ENCODE results near the gene BMAL2.

The BMAL2 gene, protein sequence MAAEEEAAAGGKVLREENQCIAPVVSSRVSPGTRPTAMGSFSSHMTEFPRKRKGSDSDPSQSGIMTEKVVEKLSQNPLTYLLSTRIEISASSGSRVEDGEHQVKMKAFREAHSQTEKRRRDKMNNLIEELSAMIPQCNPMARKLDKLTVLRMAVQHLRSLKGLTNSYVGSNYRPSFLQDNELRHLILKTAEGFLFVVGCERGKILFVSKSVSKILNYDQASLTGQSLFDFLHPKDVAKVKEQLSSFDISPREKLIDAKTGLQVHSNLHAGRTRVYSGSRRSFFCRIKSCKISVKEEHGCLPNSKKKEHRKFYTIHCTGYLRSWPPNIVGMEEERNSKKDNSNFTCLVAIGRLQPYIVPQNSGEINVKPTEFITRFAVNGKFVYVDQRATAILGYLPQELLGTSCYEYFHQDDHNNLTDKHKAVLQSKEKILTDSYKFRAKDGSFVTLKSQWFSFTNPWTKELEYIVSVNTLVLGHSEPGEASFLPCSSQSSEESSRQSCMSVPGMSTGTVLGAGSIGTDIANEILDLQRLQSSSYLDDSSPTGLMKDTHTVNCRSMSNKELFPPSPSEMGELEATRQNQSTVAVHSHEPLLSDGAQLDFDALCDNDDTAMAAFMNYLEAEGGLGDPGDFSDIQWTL

GRCh38 chr12:27332714-27333402 lies at the start of gene BMAL2:
Gene BMAL2 (plus strand): TSS chr12:27332836. CDS start chr12:27333073, 237 bp downstream.
- DNase-seq: peak; percentile 14

GRCh38 chr12:27284021-27284420 lies 48.6 kb upstream of the BMAL2 start:
- no peak for DNase-seq

DNA sequence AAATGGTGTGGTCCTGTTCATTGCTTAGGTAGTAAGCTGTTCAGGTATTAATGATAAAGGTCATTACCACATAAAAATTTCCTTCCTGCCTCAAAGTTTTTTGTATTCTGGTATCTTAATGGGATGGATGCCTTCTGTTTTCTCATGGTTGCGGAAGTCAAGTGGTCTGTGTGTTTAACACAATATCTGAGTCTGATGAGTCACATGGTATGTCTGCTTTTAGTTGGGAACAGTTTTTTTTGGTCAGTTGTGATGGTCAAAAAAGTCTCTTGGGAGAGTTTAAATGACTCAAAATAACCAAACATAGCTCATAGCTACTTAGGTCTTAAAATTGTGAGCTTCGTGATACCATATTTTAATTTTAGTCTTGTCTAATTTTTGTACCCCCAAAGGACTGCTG lies 47.9 kb upstream of the BMAL2 start:
- no peak for DNase-seq

- no peak for DNase-seq
Observed at GRCh38 chr12:27285403-27285802, 47.2 kb upstream of the BMAL2 start.

DNA sequence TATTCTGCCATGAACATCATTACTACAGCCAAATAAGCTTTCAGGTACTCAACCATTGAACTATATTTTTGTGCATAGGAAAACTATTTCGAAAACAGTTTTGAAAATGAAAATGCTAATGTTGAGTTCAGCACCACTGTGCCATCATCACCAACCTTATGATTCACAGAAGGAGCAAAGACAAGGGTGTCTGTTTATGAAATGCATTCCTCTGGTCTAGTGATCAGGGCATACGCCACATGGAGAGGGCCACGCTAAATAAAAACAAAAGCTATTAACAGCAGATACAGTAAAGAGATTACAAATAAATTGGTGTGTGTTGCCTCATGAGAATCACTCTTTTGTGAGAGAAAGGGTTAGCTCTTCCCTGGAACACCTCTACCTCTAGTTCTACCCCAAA lies 43.2 kb upstream of the BMAL2 start:
- DNase-seq: no peak

GRCh38 chr12:27290501-27291168 lies 42.0 kb upstream of the BMAL2 start:
- DNase-seq: no peak

- no peak for DNase-seq
Observed at GRCh38 chr12:27291862-27292261, 40.8 kb upstream of the BMAL2 start.

DNA sequence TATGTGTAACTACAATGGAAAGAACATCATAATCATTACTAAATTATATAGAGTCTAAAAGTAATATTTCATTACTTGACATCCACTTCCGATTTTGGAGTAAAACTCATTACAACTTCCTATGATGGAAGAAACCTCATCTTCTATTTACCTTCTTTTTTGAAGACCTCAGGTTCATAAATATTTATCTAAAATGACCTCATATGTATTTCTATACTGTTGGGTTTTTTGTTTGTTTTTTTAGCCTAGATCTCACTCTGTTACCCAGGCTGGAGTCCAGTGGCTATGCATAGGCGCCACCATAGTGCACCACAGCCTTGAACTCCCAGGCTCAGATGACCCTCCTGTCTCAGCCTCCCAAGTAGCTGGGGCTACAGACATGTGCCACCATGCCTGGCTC lies 39.9 kb upstream of the BMAL2 start:
- no peak for DNase-seq

GRCh38 chr12:27293463-27293862 lies 39.2 kb upstream of the BMAL2 start:
- no peak for DNase-seq

GRCh38 chr12:27296674-27297073 lies 36.0 kb upstream of the BMAL2 start:
- no peak for DNase-seq

DNA sequence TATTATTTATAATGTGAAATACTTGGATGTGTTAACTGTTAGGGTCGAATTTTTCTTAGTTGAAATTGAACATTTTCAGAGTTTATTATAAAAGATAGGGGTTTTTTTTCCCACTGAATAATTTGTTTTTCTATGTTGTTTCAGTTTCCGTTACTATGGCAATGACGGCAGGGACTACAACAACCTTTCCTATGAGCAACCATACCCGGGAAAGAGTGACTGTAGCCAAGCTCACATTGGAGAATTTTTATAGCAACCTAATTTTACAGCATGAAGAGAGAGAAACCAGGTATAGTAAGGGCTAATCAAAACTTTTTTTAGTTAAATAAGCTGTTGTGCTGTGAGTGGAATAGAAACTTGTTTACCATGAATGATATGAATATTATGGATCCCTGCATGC lies 35.1 kb upstream of the BMAL2 start:
- no peak for DNase-seq

DNA sequence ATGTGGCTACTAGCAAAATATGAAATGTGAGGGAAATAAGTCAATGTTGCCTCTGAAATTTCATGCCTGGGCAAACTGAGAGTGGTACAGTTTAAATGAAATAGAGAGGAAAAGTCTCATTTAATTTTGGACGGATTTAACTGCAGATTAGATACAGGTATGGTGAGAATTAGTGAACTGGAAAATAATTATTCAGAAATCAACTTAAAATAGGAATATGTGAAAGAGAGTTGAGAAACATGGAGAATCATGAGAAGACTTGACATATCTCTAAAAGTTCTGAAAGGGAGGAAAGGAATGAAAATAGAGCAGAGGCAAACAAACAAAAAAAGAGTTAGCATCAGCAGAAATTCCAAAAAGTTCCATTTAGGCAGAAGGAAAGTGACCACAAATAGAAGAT lies 33.5 kb upstream of the BMAL2 start:
- DNase-seq: no peak

GRCh38 chr12:27300226-27300625 lies 32.4 kb upstream of the BMAL2 start:
- no peak for DNase-seq

- DNase-seq: no peak
Observed at GRCh38 chr12:27303139-27304111, 29.2 kb upstream of the BMAL2 start.

DNA sequence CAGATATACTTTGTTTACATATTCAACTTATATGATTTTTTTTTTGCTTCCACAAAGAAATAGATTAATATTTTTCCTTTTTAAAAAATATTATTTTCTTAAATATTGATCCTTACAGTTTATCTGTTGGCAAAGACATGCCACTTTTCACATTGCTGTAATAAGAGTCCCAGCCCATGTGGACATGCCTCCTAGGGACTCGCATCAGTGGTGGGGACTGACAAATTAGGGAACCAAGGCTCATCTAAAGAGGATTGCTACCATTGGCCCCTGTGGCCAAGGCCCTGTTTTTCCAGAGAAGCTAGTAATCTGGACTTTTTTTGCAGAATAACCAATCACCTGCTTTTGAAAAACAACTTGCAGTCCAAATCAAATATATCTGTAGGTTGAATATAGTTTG lies 27.8 kb upstream of the BMAL2 start:
- no peak for DNase-seq

DNA sequence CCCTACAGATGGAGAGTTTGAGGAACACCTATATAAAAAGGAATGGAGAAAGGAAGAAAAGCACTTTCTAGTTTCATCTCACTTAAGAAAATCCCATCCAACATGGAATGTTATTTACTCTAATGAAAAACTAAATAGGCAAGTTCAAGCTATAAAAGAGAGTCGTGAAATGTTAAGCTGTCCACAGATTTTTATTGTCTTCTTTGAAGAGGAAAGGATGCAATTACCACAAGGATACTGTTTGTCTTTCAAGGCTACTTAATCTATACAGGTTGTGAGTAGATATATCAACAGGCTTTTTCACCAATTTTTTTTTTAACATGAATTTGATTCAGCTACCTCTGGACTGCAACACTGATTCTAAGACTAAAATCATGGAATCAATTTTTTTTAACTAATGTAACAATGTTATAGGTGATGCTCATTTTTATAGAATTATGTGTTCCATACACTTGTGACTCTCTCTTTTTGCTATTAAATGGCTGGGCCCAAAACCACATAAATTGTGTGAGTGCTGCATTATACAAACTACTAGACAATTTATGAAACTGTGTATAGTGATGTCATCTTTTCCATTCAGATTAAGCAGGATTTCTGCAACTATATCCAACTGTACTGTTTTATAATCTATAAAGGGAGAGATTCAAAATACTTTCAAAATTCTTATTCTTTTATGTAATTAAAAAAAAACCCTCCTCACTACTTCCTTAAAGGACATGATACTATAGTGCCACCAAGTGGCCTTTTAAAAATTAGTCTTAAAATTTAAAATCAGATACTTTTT lies 26.8 kb upstream of the BMAL2 start:
- DNase-seq: peak; percentile 32

GRCh38 chr12:27309293-27309994 lies 23.2 kb upstream of the BMAL2 start:
- DNase-seq: no peak

- DNase-seq: no peak
Observed at GRCh38 chr12:27309995-27310315, 22.7 kb upstream of the BMAL2 start.

- DNase-seq: no peak
Observed at GRCh38 chr12:27316947-27317346, 15.7 kb upstream of the BMAL2 start.

GRCh38 chr12:27319409-27319808 lies 13.2 kb upstream of the BMAL2 start:
- DNase-seq: no peak

DNA sequence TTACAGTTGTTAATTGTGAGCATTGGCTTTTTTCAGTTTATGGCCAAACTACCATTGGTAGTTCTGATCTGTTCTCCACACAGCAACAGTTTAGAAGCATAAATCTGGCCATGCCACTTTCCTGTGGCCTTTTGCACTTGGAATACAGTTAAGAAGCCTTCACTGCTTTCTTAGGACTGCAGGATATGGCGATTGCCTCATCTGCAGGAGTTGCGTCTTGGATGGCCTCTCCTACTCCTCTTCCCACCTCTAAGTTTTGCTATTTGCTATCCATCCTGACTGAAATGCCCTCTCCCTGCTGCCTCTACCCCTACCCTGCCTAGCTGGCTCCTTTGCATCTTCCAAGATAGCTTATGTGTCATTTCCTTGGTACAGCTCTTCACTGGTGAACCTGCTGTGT lies 12.8 kb upstream of the BMAL2 start:
- DNase-seq: no peak
